Mesendoderm (in vitro differentiated cells): Measurements from ENCODE around the gene CSGALNACT2.

ENCODE experiments used
- DNase-seq: peaks from one replicate; pipeline ENCODE4 v3.0.0; 2013
- H2AK5ac ChIP-seq: 2 replicates; pipeline ENCODE4 v1.6.1; 2013; ENCODE audit warnings: low read length, inconsistent platforms
- H2BK120ac ChIP-seq: 2 replicates; pipeline ENCODE4 v1.6.1; 2013; ENCODE audit warnings: low read depth, mild to moderate bottlenecking, low read length, moderate library complexity, mixed read lengths
- H2BK15ac ChIP-seq: replicated peaks from 2 replicates; pipeline ENCODE4 v1.6.1; 2013; ENCODE audit warnings: low read depth, mild to moderate bottlenecking, moderate library complexity
- H2BK5ac ChIP-seq: 2 replicates; pipeline ENCODE4 v1.6.1; 2013; ENCODE audit warnings: low read length, inconsistent platforms
- H3K18ac ChIP-seq: 2 replicates; pipeline ENCODE4 v1.6.1; 2013; ENCODE audit warnings: mild to moderate bottlenecking, low read length, mixed read lengths
- H3K23ac ChIP-seq: one replicate; pipeline ENCODE4 v1.6.1; 2013; ENCODE audit warnings: low read length
- H3K27ac ChIP-seq: 2 replicates; pipeline ENCODE4 v1.5.1; 2013; ENCODE audit warnings: low read depth, mild to moderate bottlenecking, inconsistent platforms, low read length, moderate library complexity
- H3K27me3 ChIP-seq: 2 replicates; pipeline ENCODE4 v1.6.1; 2013; ENCODE audit warnings: low read length, control low read depth, mild to moderate bottlenecking, inconsistent platforms; ENCODE audit not compliant: insufficient read depth, poor library complexity
- H3K36me3 ChIP-seq: 2 replicates; pipeline ENCODE4 v1.6.1; 2013; ENCODE audit warnings: low read length, inconsistent platforms; ENCODE audit not compliant: control insufficient read depth, insufficient read depth
- H3K4ac ChIP-seq: one replicate; pipeline ENCODE4 v1.6.1; 2013; ENCODE audit warnings: low read depth, mild to moderate bottlenecking, low read length, moderate library complexity
- H3K4me1 ChIP-seq: 2 replicates; pipeline ENCODE4 v1.6.1; 2013; ENCODE audit warnings: low read depth, low read length, inconsistent platforms; ENCODE audit not compliant: control insufficient read depth
- H3K4me2 ChIP-seq: 2 replicates; pipeline ENCODE4 v1.6.1; 2013; ENCODE audit warnings: low read length
- H3K4me3 ChIP-seq: 2 replicates; pipeline ENCODE4 v1.5.1; 2013; ENCODE audit warnings: mild to moderate bottlenecking, low read length
- H3K56ac ChIP-seq: one replicate; pipeline ENCODE4 v1.6.1; 2013; ENCODE audit warnings: low read length
- H3K79me1 ChIP-seq: 2 replicates; pipeline ENCODE4 v1.6.1; 2013; ENCODE audit warnings: low read length, inconsistent platforms
- H3K79me2 ChIP-seq: 2 replicates; pipeline ENCODE4 v1.6.1; 2013; ENCODE audit warnings: mild to moderate bottlenecking, low read length; ENCODE audit not compliant: control insufficient read depth, insufficient read depth
- H3K9ac ChIP-seq: 2 replicates; pipeline ENCODE4 v1.6.1; 2013; ENCODE audit warnings: low read length, inconsistent platforms
- H4K5ac ChIP-seq: one replicate; pipeline ENCODE4 v1.6.1; 2013; ENCODE audit warnings: low read length
- H4K8ac ChIP-seq: one replicate; pipeline ENCODE4 v1.6.1; 2013; ENCODE audit warnings: low read depth, mild to moderate bottlenecking, control low read depth, low read length, moderate library complexity
- WGBS: extraction: QIAGEN DNeasy Blood & Tissue Kit; methylation state at CpG from one replicate; pipeline ENCODE4 v1.1.7; 2013; ENCODE audit warnings: low lambda C conversion rate, missing lambda C conversion rate; ENCODE audit not compliant: insufficient coverage; ENCODE audit errors: extremely low coverage; 5-methylcytosine and 5-hydroxymethylcytosine counted together

Gene CSGALNACT2

DNA sequence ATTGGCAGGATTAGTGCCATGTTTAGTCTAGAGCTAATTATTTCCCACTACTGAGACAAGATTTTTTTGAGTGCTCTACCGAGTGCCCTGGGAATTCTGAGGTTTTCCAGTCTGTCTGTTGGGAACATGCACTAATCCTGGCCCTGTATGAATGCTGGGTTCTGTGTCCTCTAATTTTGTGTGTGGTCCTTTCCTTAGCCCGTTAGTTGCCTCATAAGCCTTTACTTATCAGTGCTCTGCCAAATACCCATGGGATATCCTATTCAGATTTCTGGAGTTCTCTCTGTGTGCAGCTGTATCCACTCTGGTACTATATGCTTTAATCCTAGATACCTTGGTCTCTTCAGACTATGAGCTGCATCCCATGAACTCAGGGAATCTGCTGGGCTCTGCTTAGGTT, 13.1 kb downstream of the CSGALNACT2 start:
- Histone ChIP-seq H2BK120ac (no peak overlapping the region), H2AK5ac (no peak overlapping the region), H3K4me1 (no peaks in the 10 kb centered on the region), H3K27me3 (no peaks in the 10 kb centered on the region), H3K4ac (no peak overlapping the region), H3K79me2 (no peaks in the 10 kb centered on the region), H3K4me2 (no peak overlapping the region), H4K5ac (no peak overlapping the region), H4K8ac (no peak overlapping the region), H3K18ac (no peak overlapping the region), H2BK15ac (no peak overlapping the region), H3K27ac (no peak overlapping the region), H3K79me1 (no peaks in the 10 kb centered on the region), H3K36me3 (no peaks in the 10 kb centered on the region), H3K23ac (no peak overlapping the region), H2BK5ac (no peak overlapping the region), H3K9ac (no peak overlapping the region), H3K4me3 (no peak overlapping the region), H3K56ac (no peak overlapping the region)
- DNase-seq, result no peak
- WGBS, result no CpG with 5 or more reads among the region's 2 CpGs

DNA sequence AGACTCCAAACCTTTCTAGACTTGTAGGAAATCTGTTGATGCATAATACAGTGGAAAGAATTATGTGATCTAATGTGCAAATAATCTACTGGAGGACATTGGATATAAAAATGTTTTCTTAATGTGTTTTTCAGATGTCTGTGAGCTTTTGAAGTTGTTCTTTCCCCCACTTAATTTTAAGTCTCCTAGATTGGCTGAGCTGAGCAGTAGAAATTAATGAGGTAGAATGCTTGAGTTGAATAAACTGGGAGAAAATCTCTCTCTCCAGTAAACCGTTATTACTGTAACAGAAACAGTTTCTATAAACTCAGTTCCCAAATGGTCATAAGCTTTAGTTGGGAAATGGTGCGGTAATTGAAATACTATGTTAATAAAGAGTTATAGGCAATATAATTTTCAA, 15.7 kb downstream of the CSGALNACT2 start:
- Histone ChIP-seq H3K79me1 (peaks cover 1% of the 10 kb centered on the region), H3K27me3 (no peaks in the 10 kb centered on the region), H4K8ac (no peak overlapping the region), H2BK15ac (no peak overlapping the region), H3K18ac (no peak overlapping the region), H2BK5ac (no peak overlapping the region), H2BK120ac (no peak overlapping the region), H3K79me2 (no peaks in the 10 kb centered on the region), H3K23ac (no peak overlapping the region), H2AK5ac (no peak overlapping the region), H3K4me3 (no peak overlapping the region), H3K4me1 (no peaks in the 10 kb centered on the region), H3K36me3 (no peaks in the 10 kb centered on the region), H3K27ac (no peak overlapping the region), H3K4me2 (no peak overlapping the region), H4K5ac (no peak overlapping the region), H3K56ac (no peak overlapping the region), H3K9ac (no peak overlapping the region), H3K4ac (no peak overlapping the region)
- WGBS, result no CpG with 5 or more reads among the region's 2 CpGs
- DNase-seq, result no peak

DNA sequence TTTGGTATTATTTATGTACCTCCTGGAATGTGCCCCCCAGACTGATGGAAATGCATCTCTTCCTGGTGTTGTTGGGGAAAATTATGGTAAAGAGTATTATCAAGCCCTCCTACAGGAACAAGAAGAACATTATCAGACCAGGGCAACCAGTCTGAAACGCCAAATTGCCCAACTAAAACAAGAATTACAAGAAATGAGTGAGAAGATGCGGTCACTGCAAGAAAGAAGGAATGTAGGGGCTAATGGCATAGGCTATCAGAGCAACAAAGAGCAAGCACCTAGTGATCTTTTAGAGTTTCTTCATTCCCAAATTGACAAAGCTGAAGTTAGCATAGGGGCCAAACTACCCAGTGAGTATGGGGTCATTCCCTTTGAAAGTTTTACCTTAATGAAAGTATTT, 17.0 kb downstream of the CSGALNACT2 start:
- H3K23ac ChIP-seq, result no peak overlapping the region
- no peak overlapping the region for H3K9ac ChIP-seq
- no peaks in the 10 kb centered on the region for H3K4me1 ChIP-seq
- peaks cover 1% of the 10 kb centered on the region for H3K79me1 ChIP-seq
- H3K56ac ChIP-seq, result no peak overlapping the region
- no peak overlapping the region for H4K5ac ChIP-seq
- no peak overlapping the region for H2BK15ac ChIP-seq
- H4K8ac ChIP-seq, result no peak overlapping the region
- no peaks in the 10 kb centered on the region for H3K27me3 ChIP-seq
- no peak overlapping the region for H3K4me2 ChIP-seq
- H3K27ac ChIP-seq, result no peak overlapping the region
- H3K4me3 ChIP-seq, result no peak overlapping the region
- H3K4ac ChIP-seq, result no peak overlapping the region
- DNase-seq, result no peak
- H2AK5ac ChIP-seq, result no peak overlapping the region
- H3K18ac ChIP-seq, result no peak overlapping the region
- H3K79me2 ChIP-seq, result no peaks in the 10 kb centered on the region
- no peak overlapping the region for H2BK120ac ChIP-seq
- H3K36me3 ChIP-seq, result no peaks in the 10 kb centered on the region
- no peak overlapping the region for H2BK5ac ChIP-seq
- WGBS, result no CpG with 5 or more reads among the region's 2 CpGs

- Histone ChIP-seq H4K8ac (no peak overlapping the region), H3K4me2 (no peak overlapping the region), H3K79me2 (no peaks in the 10 kb centered on the region), H2AK5ac (no peak overlapping the region), H3K27me3 (no peaks in the 10 kb centered on the region), H3K56ac (no peak overlapping the region), H3K4me3 (no peak overlapping the region), H3K9ac (no peak overlapping the region), H3K23ac (no peak overlapping the region), H3K4me1 (no peaks in the 10 kb centered on the region), H2BK120ac (no peak overlapping the region), H3K18ac (no peak overlapping the region), H3K27ac (no peak overlapping the region), H3K79me1 (peaks cover 1% of the 10 kb centered on the region), H3K4ac (no peak overlapping the region), H4K5ac (no peak overlapping the region), H2BK15ac (no peak overlapping the region), H2BK5ac (no peak overlapping the region), H3K36me3 (no peaks in the 10 kb centered on the region)
- WGBS, result 100% methylated on average over 1 of the region's 1 CpG
- no peak for DNase-seq
Measured at GRCh38 chr10:43155741-43156140, 17.5 kb downstream of the CSGALNACT2 start.

- no peak for DNase-seq
- Histone ChIP-seq H3K4ac (no peak overlapping the region), H3K36me3 (no peaks in the 10 kb centered on the region), H3K79me2 (no peaks in the 10 kb centered on the region), H3K4me1 (no peaks in the 10 kb centered on the region), H4K8ac (no peak overlapping the region), H3K9ac (no peak overlapping the region), H2BK5ac (no peak overlapping the region), H3K56ac (no peak overlapping the region), H3K4me3 (no peak overlapping the region), H3K4me2 (no peak overlapping the region), H3K18ac (no peak overlapping the region), H3K79me1 (peaks cover 1% of the 10 kb centered on the region), H3K27me3 (no peaks in the 10 kb centered on the region), H2BK15ac (no peak overlapping the region), H3K27ac (no peak overlapping the region), H2BK120ac (no peak overlapping the region), H2AK5ac (no peak overlapping the region), H3K23ac (no peak overlapping the region), H4K5ac (no peak overlapping the region)
- WGBS, result no CpG with 5 or more reads among the region's 9 CpGs
Measured at GRCh38 chr10:43156590-43157341, 18.5 kb downstream of the CSGALNACT2 start.

- no peaks in the 10 kb centered on the region for H3K27me3 ChIP-seq
- peaks cover 1% of the 10 kb centered on the region for H3K79me1 ChIP-seq
- no peak for DNase-seq
- H4K8ac ChIP-seq, result no peak overlapping the region
- H3K4me1 ChIP-seq, result no peaks in the 10 kb centered on the region
- H2BK120ac ChIP-seq, result no peak overlapping the region
- no peak overlapping the region for H2BK15ac ChIP-seq
- no peak overlapping the region for H3K4me3 ChIP-seq
- H3K79me2 ChIP-seq, result no peaks in the 10 kb centered on the region
- H2AK5ac ChIP-seq, result no peak overlapping the region
- no peak overlapping the region for H3K18ac ChIP-seq
- no peaks in the 10 kb centered on the region for H3K36me3 ChIP-seq
- no peak overlapping the region for H3K4ac ChIP-seq
- no peak overlapping the region for H2BK5ac ChIP-seq
- no peak overlapping the region for H3K4me2 ChIP-seq
- H3K9ac ChIP-seq, result no peak overlapping the region
- H3K23ac ChIP-seq, result no peak overlapping the region
- no peak overlapping the region for H3K27ac ChIP-seq
- no peak overlapping the region for H4K5ac ChIP-seq
- 100% methylated on average over 2 of the region's 6 CpGs for WGBS
- H3K56ac ChIP-seq, result no peak overlapping the region
Measured at GRCh38 chr10:43158636-43159035, 20.4 kb downstream of the CSGALNACT2 start.
